GM21367 (cell line): Measurements from ENCODE around the gene PLCD1.
"Not testable (repeated sequence)": the region's sequence is repeated elsewhere in the genome, so short reads cannot be mapped to it uniquely, and the experiment has no call there.

Source experiments
- ATAC-seq: cut with Tn5 transposase; IDR thresholded peaks from one replicate; pipeline ENCODE4 v1.9.1; 2021; ENCODE audit not compliant: unreplicated experiment

The PLCD1 gene

DNA sequence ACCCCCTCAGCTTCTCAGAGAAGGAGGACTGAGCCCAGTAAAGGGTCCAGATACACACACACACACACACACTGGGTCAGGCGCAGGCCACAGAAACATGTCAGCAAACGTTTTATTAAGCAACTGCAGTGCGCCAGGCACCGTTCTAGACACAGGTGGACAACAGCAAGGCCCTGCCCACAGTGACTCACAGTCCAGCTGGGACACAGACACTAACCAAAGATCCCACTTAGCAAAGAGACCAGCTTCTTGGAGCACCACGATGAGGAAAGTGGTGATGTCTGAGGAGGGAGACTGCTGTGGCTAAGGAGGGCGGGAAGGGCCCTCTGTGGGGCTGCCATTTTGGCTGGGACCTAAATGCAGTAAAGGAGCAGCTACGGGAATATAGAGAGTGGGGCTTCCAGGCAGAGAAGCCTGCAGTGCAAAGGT, 41.7 kb downstream of the PLCD1 start:
- ATAC-seq, result no peak

DNA sequence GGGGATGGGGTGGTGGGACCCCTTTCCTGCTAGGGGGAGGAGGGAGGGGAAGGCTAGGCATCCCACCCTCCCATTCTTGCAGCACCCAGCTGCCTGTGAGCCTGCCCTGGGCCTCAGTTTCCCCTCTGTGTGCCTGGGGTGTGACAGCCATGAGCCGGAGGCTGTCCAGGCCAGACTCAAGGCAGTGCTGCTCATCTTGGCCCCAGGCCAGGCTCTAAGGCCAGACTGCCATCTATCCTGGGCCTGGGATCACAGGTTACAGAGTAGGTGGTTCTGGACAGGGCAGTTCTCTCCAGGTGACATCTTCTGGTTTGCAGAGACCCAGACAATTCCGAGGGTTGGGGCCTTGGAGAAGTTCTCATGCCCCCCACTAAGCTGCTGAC, 42.1 kb downstream of the PLCD1 start:
- ATAC-seq, result no peak

DNA sequence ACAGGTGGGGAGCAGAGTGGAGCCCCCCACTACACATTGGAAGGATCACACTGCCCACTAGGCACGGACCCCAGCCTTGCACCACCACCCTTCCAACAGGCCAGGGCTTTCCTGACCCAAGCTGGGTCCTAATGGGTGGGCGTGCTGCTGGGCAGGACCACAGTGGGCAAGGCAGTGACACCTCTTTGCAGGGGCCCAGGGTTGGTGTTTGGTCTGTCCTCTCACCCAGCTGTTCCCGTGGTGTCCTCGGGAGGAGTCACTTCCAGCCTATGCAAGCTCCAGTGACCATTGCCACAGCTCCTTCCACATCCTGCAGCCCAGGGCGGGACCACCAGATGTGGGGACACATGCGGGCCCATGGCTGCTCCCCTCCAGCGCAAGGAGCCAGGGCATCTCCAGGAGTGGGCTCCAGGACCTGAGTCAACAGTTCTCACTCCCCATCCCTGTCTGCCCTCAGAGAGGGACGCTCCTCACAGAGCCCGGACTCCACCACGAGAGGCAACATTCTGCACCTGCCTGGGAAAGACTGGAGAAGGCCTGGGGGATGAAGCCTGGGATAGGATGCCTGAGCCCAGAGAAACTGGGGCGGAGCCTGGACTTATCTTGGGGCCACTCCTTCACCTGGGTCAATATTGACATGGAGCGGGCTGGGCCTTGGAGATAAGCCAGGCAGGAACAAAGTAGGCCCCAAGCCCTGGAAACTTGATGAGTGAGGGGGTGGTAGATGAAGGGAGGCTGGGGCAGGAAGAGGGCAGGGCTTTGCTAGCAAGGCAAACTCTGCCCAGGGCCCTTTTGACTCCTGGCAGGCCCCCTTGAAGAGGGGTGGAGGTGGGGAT, 42.7 kb downstream of the PLCD1 start:
- no peak for ATAC-seq

DNA sequence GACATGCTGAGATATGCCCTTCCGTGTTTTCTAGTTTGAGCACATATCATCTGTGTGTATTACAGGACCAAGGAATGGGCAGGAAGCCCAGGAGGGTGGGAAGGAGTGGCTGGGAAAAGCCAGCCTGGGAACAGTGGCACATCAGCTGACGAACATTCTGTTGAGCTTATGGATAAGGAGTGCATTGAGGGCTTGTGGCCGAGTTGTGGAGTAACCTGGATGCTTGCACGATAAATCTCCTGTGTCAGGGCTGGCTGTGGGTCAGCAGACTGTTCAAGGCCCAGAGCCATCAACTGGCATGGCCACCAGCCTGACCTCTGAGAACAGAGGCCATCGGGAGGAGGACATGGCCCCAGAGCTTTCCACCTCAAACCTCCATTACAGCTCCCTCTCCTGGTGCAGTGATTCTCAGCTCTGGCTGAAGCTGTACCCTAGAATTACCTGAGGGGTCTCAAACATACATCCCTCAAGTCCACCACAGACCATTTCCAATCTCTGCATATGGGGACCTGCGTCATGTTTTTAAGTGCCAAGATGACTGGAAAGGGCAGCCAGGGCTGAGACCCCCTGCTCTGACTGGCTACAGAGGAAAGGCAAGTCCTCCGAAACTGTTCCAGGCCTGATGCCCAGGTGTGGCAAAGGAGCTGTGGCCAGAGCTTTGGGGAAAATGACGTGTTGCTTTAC, 43.7 kb downstream of the PLCD1 start:
- ATAC-seq, result no peak

DNA sequence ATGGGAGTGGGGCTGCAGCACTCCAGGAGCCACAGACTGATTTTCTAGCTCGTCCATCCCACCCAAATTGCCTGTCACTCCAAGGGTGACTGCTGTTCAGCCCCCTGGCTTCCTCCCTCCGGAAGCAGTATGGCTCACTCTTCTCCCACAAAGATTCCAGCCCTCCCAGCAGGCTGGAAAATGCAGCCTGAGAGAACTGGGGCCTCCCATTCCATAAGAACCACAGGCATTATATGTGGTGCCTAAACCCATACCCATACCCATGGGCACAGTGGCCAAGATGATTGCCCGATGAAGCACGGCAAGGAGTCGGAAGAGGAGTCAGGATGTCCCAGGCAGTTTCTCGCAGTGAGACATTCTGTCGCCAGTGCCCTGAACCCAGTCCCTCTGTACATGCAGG, 44.8 kb downstream of the PLCD1 start:
- no peak for ATAC-seq

DNA sequence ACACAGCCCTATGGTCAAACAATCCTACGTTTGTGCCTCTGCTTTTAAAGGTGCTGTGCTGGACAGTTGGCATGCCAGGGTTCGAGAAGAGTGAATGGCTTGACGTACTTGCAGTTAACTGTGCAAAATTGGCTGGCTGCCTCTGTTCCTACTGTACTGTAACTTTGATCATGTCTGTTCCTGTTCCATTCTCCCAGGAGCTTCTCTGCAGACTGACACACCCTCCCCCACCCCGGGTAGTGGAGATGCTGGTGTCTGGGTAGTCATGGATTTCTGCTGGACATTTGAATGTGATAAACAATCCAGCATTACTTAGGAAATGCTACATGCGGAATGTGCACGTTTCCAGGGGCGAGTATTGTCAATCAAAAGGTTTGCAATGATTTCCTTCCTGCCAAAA, 45.4 kb downstream of the PLCD1 start:
- no peak for ATAC-seq

DNA sequence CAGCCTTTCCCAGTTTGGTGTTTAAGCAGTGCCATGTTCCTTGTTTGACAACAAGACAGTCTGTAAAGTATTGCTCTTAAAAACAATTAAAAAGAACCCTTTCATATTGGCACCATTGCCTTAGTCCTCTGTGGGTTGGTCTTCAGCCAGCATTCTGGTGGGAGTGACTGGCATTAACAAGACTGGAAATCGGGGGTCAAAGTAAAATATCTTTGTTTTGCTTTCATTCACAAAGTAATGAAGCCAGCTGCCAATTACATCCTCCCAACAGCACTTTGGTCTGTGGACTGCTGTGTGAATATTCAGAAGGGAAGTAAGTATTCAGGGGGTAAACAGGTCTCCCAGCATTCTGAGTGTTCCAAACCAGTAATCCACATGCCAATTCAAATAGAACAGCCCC, 47.1 kb downstream of the PLCD1 start:
- no peak for ATAC-seq

DNA sequence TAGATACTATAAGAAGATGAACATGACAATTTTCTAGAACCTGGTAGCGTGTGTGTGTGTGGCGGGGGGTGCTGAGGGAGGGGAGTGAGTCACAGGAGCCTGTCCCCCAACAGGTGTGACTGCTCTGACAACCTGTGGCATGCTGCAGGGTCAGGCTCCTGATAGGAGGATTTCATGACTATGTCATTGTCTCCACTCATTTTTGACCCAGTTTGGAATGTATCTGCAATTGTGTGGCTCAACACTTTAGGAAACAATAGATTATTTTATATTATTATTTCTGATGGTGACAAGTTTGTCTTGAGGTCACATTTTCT, 48.1 kb downstream of the PLCD1 start:
- no peak for ATAC-seq

DNA sequence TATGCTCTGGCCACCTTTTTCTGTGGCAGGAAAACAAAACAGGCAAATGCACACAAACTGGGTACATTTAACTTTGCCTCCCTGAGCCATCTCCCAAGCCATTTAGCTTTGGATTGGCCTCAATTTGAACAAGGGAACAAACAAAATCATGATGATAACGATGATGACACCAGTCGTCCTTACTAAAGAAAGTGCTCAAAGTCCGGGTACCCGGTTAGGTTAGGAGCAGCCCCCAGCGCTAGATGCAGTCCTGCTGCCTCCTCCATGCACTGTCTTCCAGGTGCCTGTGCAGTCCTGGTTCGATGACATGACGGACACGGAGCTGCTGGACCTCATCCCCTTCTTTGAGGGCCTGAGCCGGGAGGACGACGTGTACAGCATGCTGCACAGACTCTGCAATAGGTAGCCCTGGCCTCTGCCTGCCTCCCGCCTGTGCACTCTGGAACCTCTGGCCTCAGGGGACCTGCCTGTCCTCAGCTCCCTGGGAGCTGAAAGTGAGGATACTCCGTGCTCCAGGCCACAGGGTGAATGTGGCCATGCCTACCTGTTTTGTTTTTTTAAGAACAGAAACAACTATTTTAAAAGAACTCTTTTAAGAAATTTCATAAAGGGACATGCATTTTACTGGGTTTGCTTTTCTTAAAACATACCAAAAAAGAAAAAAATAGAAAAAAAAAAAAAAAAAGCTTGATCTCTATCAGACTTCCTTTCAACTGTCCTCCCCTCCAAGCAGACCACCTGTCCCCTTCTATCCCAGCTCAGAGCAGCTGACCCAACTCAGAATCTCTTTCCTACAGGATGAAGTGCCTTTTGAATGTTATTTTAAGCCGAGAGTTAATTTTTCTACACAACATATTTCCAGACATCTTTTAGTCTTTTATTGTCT, 48.7 kb downstream of the PLCD1 start:
- no peak for ATAC-seq

DNA sequence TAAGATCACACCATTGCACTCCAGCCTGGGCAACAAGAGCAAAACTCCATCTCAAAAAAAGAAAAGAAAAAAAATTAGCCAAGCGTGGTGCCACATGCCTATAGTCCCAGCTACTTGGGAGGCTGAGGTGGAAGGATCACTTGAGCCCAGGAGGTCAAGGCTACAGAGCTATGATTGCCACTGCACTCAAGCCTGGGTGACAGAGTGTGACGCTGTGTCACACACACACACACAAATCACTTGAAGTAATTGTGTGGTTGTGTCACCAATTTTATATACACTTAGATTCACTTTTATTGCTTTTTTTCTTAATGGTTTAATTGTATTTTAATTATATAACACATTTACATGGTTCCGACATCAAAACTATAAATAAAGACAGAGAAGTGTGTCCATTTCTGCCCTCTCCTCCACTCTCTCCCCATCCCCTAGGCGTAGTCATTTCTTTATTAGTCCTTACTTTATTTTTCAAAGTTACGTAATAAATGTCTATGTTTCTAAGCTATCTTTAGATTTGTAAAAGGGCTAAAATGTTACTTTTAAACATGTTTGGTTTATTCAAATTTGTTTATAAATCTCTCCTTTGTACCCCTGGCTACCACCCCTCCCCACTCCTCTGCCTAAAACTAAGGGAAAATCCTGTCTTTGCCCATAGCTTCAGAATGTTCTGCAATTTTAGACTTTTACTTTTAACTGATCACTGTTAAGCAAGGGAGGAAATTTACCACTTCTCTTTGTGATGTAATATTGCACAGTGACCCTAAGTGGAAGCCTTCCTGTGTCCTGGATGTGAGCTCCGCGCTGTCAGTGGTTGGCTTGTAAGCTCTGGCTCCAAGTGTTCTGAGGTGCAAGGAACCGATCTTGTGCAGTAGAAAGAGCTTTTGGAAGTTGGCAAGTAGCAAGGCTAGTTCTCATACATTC, 49.6 kb downstream of the PLCD1 start:
- ATAC-seq, result no peak

DNA sequence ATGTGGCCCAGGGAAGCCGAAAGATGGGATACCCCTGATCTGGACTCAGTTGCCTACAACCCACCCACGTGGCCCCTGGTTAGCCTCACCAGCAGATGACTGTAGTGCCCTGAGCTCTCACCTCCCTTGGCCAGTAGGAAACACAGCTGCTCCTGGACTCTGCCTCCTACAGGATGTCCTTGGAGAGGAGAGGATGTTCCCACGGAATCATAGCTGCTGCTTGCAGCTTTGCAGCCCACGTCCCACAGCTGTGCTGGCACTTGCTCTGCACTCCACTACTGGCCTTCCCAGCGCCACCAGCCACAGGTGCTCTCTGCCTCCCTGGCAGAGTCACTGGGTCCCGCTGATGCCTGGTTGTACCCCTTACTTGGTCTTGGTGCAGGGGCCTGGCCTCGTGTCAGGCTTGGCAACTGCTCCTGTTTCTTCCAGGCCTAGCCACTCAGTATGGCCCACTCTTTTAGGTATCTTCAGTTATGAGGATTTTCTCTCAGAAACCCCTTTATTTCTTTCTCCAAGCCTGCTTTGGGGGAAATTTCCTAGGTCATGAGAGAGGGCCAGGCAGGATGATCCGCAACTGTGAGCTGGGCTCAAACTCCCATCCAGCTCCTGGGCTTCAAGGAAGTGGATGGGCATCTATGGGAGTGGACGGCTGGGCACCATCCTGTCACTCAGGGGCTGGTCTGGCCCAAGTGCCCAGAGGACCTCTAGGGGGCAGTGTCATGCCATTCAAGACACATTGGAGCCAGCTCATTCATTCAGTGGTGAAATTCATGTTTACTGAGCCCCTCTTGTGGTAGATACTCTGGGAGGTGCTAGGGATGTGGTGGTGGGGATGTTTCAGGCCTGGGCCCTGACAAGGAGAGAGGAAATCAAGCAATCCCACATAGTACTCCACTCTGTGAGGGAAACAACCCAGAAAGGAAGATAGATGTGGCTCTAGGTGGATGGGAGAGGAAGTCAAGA, 55.0 kb downstream of the PLCD1 start:
- ATAC-seq, result peak; percentile 85

DNA sequence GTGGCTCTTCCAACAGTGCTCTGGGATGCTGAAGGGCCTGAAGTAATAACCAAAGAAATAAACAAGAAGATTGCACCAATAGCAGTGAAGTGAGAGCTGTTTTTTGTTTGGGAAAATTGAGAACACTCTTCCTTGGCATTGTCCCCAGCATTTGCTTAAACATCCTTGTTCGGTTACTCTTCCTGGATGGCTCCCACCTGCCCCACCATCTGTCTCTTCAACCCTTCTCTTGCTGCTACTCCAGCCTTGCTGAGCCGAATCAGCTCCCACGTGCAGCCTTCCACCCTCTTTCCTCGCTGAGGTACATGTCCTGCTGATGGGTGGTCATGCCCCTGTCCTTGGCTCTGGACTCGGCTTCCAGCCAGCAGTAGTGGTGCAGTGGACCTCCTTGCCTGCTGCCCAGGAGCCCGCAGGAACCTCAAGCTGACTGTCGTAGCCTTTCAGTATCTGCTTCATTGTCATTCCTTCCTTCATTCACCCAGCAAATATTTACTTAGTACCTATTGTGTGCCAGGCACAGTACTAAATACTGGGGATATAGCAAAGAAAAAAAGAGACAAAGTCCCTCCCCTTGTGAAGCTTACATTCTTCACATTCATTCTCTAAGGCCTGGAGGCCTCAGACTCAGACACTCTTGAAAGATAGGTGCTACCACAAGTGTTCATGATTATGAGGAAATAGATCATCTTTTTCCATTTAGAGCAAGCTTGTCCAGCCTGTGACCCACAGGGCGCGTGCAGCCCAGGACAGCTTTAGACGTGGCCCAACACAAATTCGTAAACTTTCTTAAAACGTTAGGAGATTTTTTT, 56.0 kb downstream of the PLCD1 start:
- no peak for ATAC-seq

DNA sequence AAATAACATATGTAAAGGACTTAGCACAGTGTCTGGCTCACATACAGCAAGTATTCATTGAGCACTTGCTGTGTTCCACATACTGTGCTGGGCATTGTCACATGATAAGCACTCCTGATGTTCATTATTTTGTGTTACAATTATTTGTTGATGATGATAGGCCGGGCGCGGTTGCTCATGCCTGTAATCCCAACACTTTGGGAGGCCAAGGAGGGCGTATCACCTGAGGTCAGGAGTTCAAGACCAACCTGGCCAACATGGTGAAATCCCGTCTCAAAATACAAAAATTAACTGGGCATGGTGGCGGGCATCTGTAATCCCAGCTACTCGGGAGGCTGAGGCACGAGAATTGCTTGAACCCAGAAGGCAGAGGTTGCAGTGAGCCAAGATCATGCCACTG, 57.4 kb downstream of the PLCD1 start:
- not testable (repeated sequence) for ATAC-seq

DNA sequence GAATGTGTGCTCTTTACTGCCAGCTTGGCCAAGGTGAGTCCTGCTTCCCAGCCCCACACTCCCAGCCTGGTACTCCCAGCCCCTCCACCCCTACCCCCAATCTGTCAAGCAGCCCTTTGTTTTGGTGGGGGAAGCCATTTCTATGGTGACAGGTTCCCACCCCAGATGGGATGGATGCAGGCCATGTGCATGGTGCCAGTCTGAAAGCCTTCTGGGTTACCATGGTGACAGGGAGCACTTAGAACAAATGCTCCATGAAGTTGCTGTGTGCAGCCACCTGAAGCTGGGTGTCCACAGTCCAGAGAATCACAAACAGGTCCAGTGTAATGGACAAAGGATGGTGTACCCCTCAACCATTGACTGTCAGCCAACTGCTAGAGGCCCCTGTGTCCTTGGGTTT, 58.0 kb downstream of the PLCD1 start:
- ATAC-seq, result no peak

DNA sequence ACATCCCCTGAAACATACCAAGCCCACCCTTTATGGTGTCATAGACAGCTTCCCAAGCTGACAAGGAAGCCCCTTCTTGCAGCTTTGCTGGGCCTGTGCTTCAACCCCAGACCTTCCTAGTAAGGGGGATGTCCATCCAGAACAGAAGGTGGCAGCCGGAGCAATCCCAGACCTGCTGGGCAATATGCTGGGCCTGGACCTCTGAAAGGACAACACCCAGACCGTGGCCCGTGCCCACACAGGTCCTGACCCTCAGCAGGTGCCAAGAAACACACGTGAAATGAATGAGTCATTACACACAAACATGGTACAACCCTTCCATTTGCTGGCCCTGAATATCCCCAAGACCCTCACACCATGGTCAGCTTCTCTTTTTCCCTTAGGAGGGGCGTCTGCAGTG, 58.6 kb downstream of the PLCD1 start:
- ATAC-seq, result no peak

DNA sequence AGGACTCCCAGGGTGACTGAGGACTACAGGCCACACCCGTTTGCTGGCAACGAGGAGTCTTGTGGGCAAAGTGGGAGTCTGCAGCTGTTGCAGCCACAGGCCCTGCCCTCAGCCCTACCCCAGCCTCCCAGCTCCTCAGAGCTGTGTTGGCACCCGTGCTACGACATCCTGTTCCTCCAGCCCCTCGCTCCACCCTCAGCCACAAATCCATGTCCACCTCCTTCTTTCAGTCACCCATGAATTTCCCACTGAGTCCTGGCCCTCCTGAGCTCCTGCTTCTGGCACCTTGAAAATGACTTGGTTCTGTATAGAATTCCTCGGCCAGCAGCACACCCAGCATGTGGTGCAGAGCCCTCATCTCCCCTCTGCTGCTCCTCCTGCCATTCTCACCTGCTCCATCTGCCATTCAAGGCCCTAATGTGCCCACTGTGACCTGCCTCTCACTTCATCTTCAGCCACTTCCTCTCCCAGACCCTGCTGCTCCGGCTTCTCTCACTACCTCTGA, 59.8 kb downstream of the PLCD1 start:
- ATAC-seq, result no peak

DNA sequence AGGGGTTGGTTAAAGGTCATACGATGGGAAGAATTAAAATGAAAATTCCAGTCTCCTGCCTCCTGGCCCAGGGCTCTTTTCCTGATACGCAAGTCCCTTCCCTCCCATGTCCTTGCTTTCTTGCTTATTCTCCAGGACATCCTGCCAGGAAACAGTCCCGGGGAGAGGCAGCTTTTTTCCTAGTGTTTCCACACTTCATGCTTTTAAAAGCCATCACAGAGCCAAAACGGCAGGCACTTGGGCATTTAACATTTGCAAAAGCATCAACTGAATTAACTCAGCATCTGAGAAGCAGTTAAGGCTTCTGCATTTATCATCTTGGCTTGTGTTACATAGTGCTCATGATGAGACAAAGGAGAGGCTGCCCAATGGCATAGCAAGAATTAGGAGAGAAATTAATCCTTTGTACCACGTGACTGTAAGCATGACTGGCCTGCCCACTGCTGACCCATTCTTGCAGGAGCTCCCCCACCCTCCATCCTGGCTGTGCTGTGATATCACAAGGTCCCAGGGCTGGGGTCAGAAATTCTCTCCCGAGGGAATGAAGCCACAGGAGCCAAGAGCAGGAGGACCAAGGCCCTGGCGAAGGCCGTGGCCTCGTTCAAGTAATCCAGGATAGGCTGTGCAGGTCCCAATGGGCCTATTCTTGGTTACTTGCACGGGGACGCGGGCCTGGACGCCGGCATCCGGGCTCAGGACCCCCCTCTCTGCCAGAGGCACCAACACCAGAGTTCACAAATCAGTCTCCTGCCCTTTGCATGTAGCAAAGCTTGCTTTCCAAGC, 60.4 kb downstream of the PLCD1 start:
- no peak for ATAC-seq

DNA sequence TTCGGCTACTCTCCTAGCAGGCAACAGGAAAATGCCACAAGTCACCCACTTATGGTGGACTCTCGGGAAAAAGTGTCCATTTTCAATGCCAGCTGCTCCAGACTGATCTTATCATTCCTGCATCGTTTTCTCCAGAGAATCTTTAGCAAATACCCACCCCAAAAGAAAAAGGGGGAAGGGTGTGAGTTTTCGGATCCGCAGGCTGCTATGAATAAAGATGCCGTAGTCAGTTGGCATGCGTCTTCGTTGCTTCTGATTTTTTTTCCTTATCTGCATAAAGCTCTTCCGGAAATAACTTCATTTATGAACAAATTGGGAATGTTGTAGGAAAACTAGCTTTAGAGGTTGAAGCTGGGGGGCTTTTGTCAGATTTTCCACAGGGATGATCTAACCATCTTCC, 61.2 kb downstream of the PLCD1 start:
- no peak for ATAC-seq
